NCI-H524 treated with DMSO at 0.1 percent for 48 hours (cell line): ENCODE data around the gene EFHB.
"Not testable (repeated sequence)": the region's sequence is repeated elsewhere in the genome, so short reads cannot be mapped to it uniquely, and the experiment has no call there.

Experiments
- DNase-seq: peaks from one replicate; lab custom pipeline; 2025; lab: John Stamatoyannopoulos, UW

The EFHB gene

DNA sequence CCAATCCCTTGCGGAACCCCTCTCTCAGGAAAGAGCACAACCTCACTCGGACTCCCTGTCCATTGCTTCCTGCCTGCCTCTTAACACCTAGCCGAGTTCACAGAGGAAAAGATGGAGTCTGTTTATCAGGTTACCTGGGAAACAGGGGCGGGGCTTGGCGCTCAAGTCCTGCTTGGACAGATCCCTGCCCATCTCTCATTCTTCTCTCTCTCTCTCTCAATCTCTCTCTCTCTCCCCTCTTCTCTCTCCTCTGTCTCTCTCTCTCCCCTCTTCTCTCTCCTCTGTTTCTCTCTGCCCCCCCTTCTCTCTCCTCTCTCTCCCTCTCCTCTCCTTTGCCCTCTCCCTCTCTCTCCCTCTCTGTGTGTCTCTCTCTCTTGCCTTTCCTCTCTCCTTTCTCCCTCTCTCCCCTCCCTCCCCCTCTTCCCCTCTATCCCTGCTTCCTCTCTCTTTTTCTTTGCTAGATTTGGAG is at the start of gene EFHB:
Gene EFHB (minus strand): TSS at position 120 of the 469 bp plus-strand sequence. CDS start 199 bp downstream, outside the sequence.
- DNase-seq = no peak

DNA sequence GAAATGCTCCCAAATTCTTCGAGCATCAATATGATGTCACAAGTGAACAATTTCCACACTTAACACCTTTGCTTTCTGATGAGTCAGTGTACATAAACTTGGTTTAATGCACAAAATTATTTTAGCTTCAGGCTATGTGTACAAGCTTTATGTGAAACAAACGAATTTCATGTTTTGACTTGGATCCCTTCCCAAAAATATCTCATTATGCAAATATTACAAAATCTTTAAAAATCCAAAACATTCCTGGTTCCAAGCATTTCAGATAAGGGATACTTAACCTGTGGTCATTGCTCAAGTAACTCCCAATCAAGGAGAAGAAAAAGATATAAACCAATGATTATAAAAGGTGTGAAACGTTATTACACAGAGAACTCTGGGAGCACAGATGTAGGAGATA is 38.0 kb upstream of the EFHB start:
- DNase-seq = no peak

DNA sequence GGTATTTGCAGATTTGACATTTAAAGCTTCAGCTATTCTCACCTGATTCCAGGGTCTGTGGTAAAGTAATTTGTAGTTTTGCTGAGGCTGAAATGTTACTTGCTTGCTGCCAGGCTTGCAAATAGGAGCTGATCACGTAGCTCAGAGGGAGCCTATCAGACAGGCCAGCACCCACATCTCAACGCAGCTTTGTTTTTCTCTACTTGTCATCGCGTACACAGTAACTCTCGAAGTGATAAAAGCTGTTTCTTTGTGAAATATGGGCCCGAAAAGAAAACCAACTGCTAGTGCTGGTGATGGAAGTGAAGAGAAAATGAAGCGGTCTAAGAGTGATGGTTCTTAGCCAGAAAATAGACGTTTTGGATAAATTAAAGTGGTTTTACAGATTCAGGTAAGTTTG is 36.3 kb upstream of the EFHB start:
- DNase-seq = no peak

DNA sequence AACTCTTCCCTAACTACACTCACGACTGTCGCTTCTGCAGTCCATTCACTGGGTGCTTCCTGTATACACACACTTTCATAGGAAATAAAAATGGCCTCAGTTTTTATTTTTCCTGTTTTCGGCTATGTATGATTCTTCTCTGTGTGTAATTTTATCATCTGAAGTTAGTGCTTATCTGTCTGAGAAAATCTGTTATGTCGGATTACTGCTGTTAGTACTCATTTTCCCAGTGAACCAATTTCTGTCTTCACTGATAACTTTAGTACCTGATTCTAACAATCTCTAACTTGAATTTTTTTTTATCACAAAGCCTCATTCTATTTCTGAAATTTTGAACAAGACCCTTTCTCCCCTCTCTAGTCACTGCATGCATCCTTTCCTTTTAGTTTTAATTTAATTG is 33.8 kb upstream of the EFHB start:
- DNase-seq = no peak

- no peak for DNase-seq
Measured at GRCh38 chr3:19967208-19967607, 33.2 kb upstream of the EFHB start.

DNA sequence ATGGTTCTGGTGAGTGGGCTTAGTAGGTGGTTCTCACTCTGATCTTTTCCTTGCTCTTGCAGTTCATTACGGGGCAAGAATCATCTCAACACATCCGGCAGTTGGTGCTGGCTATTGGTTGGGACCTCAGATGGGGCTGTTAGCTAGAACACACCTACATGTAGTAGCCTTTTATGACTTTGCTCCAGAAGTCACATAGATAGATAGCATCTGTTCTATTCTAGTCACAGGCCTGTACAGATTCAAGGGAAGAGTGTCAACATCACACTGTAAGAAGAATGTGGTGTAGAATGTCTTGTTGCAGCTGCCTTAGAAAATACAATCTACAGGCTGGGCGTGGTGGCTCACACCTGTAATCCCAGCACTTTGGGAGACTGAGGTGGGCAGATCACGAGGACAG is 27.9 kb upstream of the EFHB start:
- no peak for DNase-seq

DNA sequence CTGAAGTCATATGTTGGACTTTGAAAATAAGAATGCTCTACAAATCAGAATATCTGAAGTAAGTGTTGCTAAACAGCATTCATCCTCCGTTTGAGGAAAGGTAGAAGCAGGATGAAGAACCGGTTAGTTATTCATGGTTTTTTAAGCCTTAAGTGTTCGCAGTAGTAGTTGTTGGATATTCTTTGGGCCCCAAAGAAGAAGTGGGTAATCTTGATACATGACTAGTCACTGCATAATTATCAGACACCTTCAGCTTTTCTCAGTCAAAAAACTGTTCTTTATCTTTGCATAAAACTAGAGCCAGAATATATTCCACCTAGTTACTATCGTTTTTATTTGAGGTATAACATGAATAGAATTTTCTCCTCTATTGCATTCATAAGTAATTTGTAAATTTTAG is 26.7 kb upstream of the EFHB start:
- DNase-seq = no peak

- DNase-seq = no peak
Measured at GRCh38 chr3:19959505-19959904, 25.5 kb upstream of the EFHB start.

- DNase-seq = not testable (repeated sequence)
Measured at GRCh38 chr3:19957354-19957753, 23.3 kb upstream of the EFHB start.

DNA sequence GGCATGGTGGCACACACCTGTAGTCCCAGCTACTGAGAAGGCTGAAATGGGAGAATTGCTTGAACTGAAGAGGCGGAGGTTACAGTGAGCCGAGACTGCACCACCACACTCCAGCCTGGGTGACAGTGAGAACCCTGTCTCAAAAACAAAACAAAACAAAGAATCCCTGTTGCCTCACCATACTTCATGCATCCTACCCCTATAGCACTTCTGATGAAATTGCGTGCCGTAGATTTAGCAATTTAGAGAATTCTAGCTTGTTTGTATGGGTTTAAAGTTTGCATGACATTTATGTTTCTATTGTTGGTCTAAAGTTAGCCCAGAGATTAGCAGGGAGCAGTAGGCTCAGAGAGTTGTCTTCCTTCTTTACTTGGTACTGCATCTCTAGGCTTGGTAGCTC is 20.7 kb upstream of the EFHB start:
- DNase-seq = no peak

- no peak for DNase-seq
Measured at GRCh38 chr3:19950316-19950715, 16.3 kb upstream of the EFHB start.

DNA sequence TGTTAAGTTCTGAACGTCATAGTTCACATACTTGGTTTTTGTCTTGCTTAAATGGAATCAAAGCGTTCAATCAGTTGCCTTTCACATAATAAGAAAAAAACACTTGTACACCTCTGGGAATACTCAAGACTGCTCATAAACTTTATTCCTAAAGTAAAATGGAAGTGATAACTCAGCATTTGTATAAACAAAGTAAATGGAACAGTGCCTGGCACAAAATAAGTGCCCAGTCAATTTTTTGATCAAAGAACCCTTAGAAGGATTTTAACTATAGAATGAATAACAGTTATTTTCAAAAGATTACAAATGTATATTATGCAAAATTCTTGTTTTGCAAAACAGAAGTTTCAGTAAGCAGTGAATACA is 14.2 kb upstream of the EFHB start:
- no peak for DNase-seq

- peak; percentile 0 for DNase-seq
Measured at GRCh38 chr3:19947549-19948225, 13.7 kb upstream of the EFHB start.

DNA sequence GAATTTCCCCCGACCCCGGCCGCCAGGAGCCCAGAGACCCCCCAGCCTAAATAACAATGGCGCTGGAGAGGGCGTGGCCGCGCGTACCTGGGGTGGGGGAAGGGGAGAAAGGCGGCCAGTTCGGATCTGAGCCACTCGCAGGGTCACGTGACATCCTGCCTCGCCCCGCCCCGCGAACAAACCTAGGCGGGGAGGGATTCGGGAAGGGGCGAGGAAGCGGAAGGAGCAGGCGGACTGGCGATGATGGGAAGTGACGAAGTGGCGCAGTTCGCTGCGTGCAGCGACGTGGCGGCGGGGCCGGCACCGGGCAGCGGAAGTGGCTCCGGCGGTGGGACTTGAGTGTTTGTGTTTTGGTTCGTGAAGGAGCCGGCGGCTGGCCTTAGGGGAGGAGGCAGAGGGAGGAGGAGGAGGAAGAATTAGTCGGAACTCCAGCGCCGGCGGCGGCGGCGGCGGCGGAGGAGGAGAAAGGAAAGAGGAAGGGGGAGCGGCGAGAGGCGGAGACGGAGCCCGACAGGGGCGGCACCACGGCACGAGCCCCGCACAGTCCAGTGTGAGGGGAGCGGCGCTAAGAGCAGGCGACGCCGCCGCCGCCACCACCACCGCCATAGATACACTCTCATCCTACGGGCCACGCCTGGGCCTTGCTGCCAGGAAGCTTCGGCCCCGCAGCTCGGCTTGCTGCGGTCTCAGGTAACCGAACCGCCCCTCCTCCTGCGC is 13.0 kb upstream of the EFHB start, which contains the start of gene RAB5A:
Gene RAB5A (plus strand): TSS at position 266 of the 717 bp plus-strand sequence. CDS start 3,802 bp downstream, outside the sequence.
- peak; percentile 91 for DNase-seq

GRCh38 chr3:19945969-19946831 is 12.2 kb upstream of the EFHB start:
- DNase-seq = no peak

GRCh38 chr3:19945534-19945933 is 11.5 kb upstream of the EFHB start:
- DNase-seq = no peak

DNA sequence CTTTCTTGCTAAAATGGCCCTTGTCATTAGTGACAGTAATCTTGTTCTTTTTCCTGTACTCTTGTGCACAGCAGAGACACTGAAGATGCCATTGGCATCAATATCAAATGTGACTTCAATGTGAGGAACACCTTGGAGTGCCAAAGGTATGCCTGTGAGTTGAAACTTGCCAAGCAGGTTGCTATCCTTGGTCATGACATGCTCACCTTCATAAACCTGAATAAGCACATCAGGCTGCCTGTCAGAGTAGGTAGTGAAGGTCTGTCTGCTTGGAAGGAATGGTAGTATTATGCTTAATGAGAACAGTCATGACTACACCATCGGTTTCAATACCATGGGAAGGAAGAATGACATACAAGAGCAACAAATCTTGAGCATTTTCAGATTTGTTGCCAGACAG is 6.6 kb upstream of the EFHB start:
- DNase-seq = no peak

DNA sequence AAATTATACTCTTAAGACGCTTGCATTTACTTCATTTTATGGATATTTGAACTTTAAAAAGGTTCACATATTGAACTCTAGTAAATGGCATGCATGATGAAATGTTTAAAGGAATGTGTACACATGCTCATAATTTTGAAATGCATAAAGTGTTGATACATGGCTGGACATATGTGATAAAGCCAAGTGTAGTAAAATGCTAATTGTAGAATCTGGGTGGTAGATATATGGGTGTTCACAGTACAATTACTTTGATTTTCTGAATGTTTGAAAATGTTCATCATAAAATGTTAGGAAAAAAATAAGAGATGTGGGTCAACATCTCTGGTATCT is 4.2 kb upstream of the EFHB start:
- DNase-seq = no peak

DNA sequence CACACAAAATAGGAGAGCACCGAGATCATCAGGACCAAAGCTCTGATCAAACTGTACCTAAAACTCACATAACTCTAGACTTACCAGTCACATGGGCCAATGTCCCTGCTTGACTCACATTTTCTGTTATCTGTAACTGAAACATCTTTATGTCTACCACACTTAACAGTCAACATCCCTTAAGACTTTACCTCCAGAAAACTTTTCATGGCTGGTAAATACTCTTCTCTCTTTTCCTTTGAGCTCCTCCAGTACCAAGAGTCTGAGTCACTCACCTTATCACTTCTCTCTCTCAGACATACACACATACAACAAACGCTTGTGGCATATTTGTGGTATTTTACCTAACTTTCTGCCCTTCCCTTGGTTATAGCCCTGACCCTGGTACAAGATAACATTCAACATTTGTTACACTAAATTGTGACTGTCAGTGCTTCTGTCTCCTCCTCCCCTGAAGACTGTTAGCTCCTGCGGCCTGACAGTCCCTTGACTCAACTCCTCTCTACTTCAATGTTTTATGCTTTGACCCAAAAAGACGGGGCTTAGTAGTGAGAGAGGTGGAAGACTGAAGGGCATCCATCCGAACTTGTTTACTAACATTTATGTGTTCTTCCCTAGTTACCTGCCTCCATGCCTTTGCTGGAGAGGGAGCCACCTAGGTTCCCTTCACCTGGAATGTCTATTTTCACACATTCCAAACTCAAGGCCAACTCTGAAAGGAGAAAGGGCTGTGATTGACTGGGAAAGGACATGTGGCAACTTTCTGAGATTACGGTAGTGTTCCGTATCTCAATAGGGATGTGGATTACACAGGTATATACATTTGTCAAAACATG is 3.7 kb upstream of the EFHB start:
- no peak for DNase-seq

- no peak for DNase-seq
Measured at GRCh38 chr3:19932422-19932821, 1.6 kb downstream of the EFHB start.

DNA sequence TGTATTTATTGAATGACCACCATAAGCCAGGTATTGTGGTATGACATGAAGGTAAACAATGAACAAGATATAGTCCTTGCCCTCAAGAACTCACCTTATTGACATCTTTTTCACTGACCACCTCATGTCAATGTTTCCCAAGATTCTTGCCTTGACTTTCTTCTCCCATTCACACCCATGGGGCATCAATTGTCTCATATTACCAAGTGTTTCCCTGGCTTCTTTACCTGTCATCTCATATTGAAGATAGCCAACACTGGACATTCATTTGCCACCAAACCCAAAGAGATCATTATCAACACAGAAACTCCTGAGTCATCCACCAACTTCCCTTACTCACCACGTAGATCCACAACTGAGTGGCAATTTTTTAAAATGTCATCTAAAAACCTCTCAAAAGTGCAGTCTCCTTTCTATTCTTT is 2.2 kb downstream of the EFHB start:
- no peak for DNase-seq

GRCh38 chr3:19931180-19931692 is 2.8 kb downstream of the EFHB start:
- no peak for DNase-seq
